GM19438 (cell line): ENCODE measurements around the gene GPX4.

ENCODE experiments used
- ATAC-seq: cut with Tn5 transposase; IDR thresholded peaks from one replicate; pipeline ENCODE4 v1.9.1; 2021; ENCODE audit warnings: low read depth; ENCODE audit not compliant: unreplicated experiment

The GPX4 gene

GRCh38 chr19:1102407-1103131, 1.2 kb upstream of the GPX4 start:
- ATAC-seq = no peak

- ATAC-seq = no peak
Measured at GRCh38 chr19:1103132-1103707, 574 bp upstream of the GPX4 start.

GRCh38 chr19:1104311-1105007, 665 bp downstream of the GPX4 start:
- ATAC-seq = no peak

GRCh38 chr19:1105008-1105872, 1.4 kb downstream of the GPX4 start:
- no peak for ATAC-seq

- ATAC-seq = no peak
Measured at GRCh38 chr19:1105873-1106840, 2.4 kb downstream of the GPX4 start.

GRCh38 chr19:1106841-1107660, 3.3 kb downstream of the GPX4 start:
- no peak for ATAC-seq

GRCh38 chr19:1107661-1108261, 4.0 kb downstream of the GPX4 start:
- ATAC-seq = no peak

- no peak for ATAC-seq
Measured at GRCh38 chr19:1108291-1109031, 4.7 kb downstream of the GPX4 start.

GRCh38 chr19:1109032-1109551, 5.3 kb downstream of the GPX4 start:
- ATAC-seq = no peak

GRCh38 chr19:1109697-1110671, 6.2 kb downstream of the GPX4 start:
- ATAC-seq = no peak

GRCh38 chr19:1110809-1111640, 7.2 kb downstream of the GPX4 start:
- no peak for ATAC-seq

- ATAC-seq = no peak
Measured at GRCh38 chr19:1111641-1112267, 8.0 kb downstream of the GPX4 start.

- ATAC-seq = no peak
Measured at GRCh38 chr19:1112268-1113029, 8.7 kb downstream of the GPX4 start.
